Gastrocnemius medialis (tissue), 4 donors: ENCODE measurements around the gene NME3. TPM values are rescaled to one million over a fixed set of nuclear protein-coding genes. Genes with fewer than 3 reads are reported as not detected.

ENCODE experiments used
- ATAC-seq, 2 donors: fragments of 150-250 bp; one replicate each; pipeline ENCODE4 v1.9.1; 2016
- DNase-seq, 2 donors: peaks; one replicate each; pipeline ENCODE4 v3.0.0-alpha.2; 2019
- H3K27ac ChIP-seq, 4 donors: fragments of 200-600 bp; sonication (generic); 1 replicate in 1 of 4; 2 replicates in 3 of 4; pipeline ENCODE4 v1.5.1; 2016 to 2018; ENCODE audit warnings: mild to moderate bottlenecking in 2 of 4, moderate library complexity in 1 of 4
- H3K27me3 ChIP-seq, 3 donors: fragments of 200-600 bp; sonication (generic) in 2 of 3; 1 replicate in 1 of 3; 2 replicates in 2 of 3; pipeline versions ENCODE4 v1.5.1 to v1.6.0; 2016 to 2019; ENCODE audit warnings: mild to moderate bottlenecking in 1 of 3, moderate library complexity in 1 of 3
- H3K36me3 ChIP-seq, 2 donors: fragments of 200-600 bp; sonication (generic) in 1 of 2; one replicate each; pipeline ENCODE4 v1.5.1; 2017 to 2018
- H3K4me1 ChIP-seq, 2 donors: fragments of 200-600 bp; sonication (generic) in 1 of 2; one replicate each; pipeline ENCODE4 v1.5.1; 2016 to 2017; ENCODE audit warnings: mild to moderate bottlenecking in 2 of 2
- H3K4me3 ChIP-seq, 4 donors: fragments of 200-600 bp; sonication (generic) in 3 of 4; 1 replicate in 1 of 4; 2 replicates in 3 of 4; pipeline ENCODE4 v1.5.1; 2016 to 2019; ENCODE audit warnings: mild to moderate bottlenecking in 2 of 4
- H3K9me3 ChIP-seq, 3 donors: fragments of 200-600 bp; sonication (generic) in 2 of 3; 1 replicate in 1 of 3; 2 replicates in 2 of 3; pipeline ENCODE4 v1.5.1; 2016 to 2019
- POLR2A ChIP-seq, 2 donors: fragments of 450-650 bp; IDR thresholded peaks; one replicate each; pipeline ENCODE4 v1.6.1; 2017; ENCODE audit warnings: antibody characterized with exemption in 2 of 2, mild to moderate bottlenecking in 2 of 2, moderate library complexity in 2 of 2
- in situ Hi-C, 4 donors: fragments of 200-750 bp; cut with MboI; loops; one replicate each; pipeline versions ENCODE4 v1.15.0 to v1.8.0; 2017; ENCODE audit warnings: low sequenced_read_pairs in 4 of 4
- intact Hi-C: fragments of 100-400 bp; cut with DNase I; formaldehyde crosslinking; loops from one replicate; pipeline ENCODE4 v1.15.1; 2023; ENCODE audit warnings: low total_unique reads
- total RNA-seq, 4 donors: library from RNA; depleted of rRNA; stranded (reverse); fragments of >200 nt; gene quantifications; one replicate each; pipeline versions ENCODE4 v1.1.0 to v1.2.3, GENCODE V29; 2016
- TF ChIP-seq, protein P1 (sequence below), 5 experiments: fragments of 450-650 bp in 3 of 5; fragments of 200-600 bp in 2 of 5; sonication (generic) in 2 of 5; IDR thresholded peaks in 4 of 5; conservative IDR thresholded peaks in 1 of 5; 1 replicate in 4 of 5; 2 replicates in 1 of 5; pipeline ENCODE4 v1.5.1; 2016 to 2019; ENCODE audit warnings: antibody characterized with exemption in 5 of 5, mild to moderate bottlenecking in 3 of 5, moderate library complexity in 3 of 5

Gene NME3
- total RNA-seq, 4 donors from 2014 or later: 18.1 to 41.4 (median 34.2) TPM

DNA sequence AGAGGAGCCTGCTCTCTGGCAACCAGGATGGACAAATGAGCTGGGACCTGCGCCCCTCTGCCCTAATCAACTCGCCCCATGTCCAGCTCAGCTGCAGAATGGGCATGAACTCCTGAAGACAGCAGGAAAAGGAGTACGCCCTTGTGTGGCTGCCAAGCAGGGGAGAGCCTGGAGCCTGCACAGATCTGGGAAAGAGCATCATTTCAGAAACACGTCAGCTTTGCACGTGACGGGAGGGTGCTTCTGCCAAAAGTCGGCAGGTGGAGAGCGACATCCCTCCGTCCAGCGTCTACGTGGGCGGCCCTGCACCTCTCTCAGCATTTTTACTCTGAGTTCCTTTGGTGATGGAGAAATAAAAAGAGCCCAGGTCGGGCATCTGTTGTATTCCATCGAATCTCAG is 18.5 kb downstream of the NME3 start:
- in situ Hi-C loops (no loop called here), intact Hi-C loops (no loop called here)
- DNase-seq (no peak), ATAC-seq (no peak)
- Histone ChIP-seq H3K9me3 (no peaks in the 10 kb centered on the region), H3K27me3 (no peaks in the 10 kb centered on the region), H3K4me3 (no peak overlapping the region), H3K36me3 (peaks cover 0 to 70% of the 10 kb centered on the region in 2 donors), H3K4me1 (no peaks in the 10 kb centered on the region), H3K27ac (no peak overlapping the region)
- TF ChIP-seq POLR2A (IDR thresholded peaks at IDR 0.05): no peak
- TF ChIP-seq, protein P1, sequence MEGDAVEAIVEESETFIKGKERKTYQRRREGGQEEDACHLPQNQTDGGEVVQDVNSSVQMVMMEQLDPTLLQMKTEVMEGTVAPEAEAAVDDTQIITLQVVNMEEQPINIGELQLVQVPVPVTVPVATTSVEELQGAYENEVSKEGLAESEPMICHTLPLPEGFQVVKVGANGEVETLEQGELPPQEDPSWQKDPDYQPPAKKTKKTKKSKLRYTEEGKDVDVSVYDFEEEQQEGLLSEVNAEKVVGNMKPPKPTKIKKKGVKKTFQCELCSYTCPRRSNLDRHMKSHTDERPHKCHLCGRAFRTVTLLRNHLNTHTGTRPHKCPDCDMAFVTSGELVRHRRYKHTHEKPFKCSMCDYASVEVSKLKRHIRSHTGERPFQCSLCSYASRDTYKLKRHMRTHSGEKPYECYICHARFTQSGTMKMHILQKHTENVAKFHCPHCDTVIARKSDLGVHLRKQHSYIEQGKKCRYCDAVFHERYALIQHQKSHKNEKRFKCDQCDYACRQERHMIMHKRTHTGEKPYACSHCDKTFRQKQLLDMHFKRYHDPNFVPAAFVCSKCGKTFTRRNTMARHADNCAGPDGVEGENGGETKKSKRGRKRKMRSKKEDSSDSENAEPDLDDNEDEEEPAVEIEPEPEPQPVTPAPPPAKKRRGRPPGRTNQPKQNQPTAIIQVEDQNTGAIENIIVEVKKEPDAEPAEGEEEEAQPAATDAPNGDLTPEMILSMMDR (IDR thresholded peaks at IDR 0.05 in 4 of 5, conservative IDR thresholded peaks at IDR 0.05 in 1 of 5): no peak

DNA sequence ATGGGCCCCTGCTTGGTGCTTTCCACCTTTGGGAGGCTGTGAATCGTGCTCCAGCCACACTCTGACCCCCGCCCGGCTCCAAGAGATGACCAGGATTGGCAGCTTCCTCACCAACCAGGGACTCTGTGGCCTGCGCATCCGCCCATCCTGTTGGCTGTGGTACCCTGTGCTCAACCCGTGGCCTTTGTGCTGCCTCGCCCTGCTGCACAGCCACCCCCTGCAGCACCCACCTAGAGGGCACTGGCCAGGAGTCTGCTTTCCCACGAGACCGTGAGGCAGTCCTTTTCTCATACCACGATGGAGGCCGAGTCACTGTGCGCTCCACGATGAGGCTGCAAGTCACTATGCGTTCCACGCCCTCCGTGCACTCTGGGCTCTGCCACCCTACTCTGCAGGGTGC is 19.4 kb downstream of the NME3 start:
- Histone ChIP-seq H3K9me3 (no peaks in the 10 kb centered on the region), H3K4me3 (no peak overlapping the region), H3K4me1 (no peaks in the 10 kb centered on the region), H3K27ac (no peak overlapping the region), H3K36me3 (peaks cover 0 to 74% of the 10 kb centered on the region in 2 donors), H3K27me3 (no peaks in the 10 kb centered on the region)
- TF ChIP-seq, protein P1 (IDR thresholded peaks at IDR 0.05 in 4 of 5, conservative IDR thresholded peaks at IDR 0.05 in 1 of 5): no peak
- TF ChIP-seq POLR2A (IDR thresholded peaks at IDR 0.05): no peak
- intact Hi-C loops (no loop called here), in situ Hi-C loops (no loop called here)
- DNase-seq (no peak), ATAC-seq (no peak)

DNA sequence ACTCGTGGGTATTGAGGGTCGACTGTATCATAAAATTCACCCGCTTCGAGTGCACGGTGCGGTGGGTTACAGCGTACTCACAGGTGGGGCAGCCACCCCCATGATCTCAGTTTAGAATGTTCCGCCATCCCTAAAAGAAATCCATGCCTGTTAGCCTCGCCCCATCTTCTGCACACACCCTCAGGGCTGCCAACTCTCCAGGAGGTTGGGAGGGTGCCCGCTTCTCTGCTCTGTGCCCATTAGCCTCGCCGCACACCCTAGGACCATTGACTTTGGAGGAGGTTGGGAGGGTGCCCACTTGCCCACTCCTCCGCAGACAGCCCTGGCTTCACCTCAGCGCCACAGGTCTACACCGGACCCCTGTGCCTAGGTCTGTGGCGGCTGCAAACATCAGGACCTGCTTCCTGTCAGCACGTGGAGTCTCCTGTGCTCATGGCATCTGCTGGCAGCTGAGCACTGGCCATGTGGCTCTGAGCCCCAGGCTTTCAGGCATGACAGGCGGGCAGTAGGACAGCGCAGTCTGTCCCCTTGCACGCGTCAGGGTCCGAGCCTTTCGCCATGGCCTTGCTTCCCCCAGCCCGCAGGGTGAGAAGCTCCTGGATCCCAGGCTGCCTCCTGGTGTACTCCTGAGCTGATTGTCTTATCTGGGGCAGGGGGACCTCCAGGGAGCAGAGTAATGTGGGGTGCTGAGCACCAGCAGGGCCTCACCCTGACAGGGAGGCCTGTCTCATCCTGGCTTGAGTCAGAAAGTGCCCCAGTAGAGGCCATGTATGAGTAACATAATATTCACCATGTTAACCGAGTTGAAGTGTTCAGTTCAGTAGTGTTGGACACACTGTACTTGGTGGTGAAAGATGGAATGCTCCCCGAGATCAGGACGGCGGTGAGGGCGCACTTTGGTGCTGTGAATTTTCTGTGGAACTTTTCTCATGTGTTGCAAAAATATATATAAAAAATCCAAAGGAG is 21.9 kb downstream of the NME3 start:
- H3K36me3 ChIP-seq: peaks cover 0 to 83% of the 10 kb centered on the region in 2 donors
- H3K27ac ChIP-seq: no peak overlapping the region
- H3K27me3 ChIP-seq: no peaks in the 10 kb centered on the region
- ATAC-seq: no peak
- no peaks in the 10 kb centered on the region for H3K4me1 ChIP-seq
- DNase-seq: no peak
- no peak for TF ChIP-seq POLR2A (IDR thresholded peaks at IDR 0.05)
- TF ChIP-seq, protein P1 (IDR thresholded peaks at IDR 0.05 in 4 of 5, conservative IDR thresholded peaks at IDR 0.05 in 1 of 5): no peak
- in situ Hi-C loops (no loop called here), intact Hi-C loops (no loop called here)
- no peaks in the 10 kb centered on the region for H3K9me3 ChIP-seq
- H3K4me3 ChIP-seq: no peak overlapping the region

DNA sequence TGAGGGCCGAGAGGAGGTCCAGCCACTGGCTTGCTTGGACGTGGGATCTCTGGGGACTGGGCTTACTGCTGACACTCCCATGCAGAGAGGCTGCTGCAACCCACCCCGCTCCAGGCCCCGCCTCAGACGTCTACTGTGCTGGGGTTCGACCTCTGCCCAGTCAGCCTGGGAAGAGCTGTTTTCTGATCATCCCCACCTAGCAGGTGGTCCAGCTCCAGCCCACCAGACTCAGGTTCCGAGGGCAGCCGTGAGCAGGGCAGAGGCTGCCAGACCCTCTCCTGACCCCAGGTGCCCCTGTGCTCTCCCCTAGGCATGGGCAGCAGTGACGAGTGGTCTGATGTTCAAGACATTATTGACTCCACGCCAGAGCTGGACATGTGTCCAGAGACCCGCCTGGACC is 23.4 kb downstream of the NME3 start:
- no peak for DNase-seq
- in situ Hi-C loops (no loop called here), intact Hi-C loops (no loop called here)
- Histone ChIP-seq H3K9me3 (no peaks in the 10 kb centered on the region), H3K27me3 (no peaks in the 10 kb centered on the region), H3K36me3 (peaks cover 0 to 86% of the 10 kb centered on the region in 2 donors), H3K27ac (no peak overlapping the region), H3K4me3 (no peak overlapping the region), H3K4me1 (no peaks in the 10 kb centered on the region)
- TF ChIP-seq, protein P1 (IDR thresholded peaks at IDR 0.05 in 4 of 5, conservative IDR thresholded peaks at IDR 0.05 in 1 of 5): no peak
- no peak for TF ChIP-seq POLR2A (IDR thresholded peaks at IDR 0.05)
- no peak for ATAC-seq
